HUDEP-2 (cell line): Measurements from ENCODE around the gene FNBP1L.
A peak's percentile ranks its signal among the peaks of the same experiment; 100 is the strongest.
"Not testable (repeated sequence)": the region's sequence is repeated elsewhere in the genome, so short reads cannot be mapped to it uniquely, and the experiment has no call there.

Source experiments
- DNase-seq, 76 experiments: peaks; one replicate each; lab custom pipeline; 2025; ENCODE audit not compliant: unreplicated experiment in 76 of 76; lab: John Stamatoyannopoulos, UW

FNBP1L gene

DNA sequence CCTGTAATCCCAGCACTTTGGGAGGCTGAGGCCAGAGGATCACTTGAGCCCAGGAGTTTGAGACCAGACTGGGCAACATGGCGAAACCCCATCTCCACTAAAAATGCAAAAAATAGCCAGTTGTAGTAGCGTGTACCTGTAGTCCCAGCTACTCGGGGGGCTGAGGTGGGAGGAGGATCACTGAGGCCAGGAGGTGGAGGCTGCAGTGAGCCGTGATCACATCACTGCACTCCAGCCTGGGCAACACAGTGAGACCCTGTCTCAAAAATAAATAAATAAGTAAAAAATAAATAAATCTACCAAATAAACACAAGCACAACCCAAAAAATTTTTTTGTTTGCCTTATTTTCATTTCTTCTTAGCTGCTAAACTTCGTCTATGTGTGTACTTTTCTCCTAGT lies 34.0 kb downstream of the FNBP1L start:
- not testable (repeated sequence) for DNase-seq

DNA sequence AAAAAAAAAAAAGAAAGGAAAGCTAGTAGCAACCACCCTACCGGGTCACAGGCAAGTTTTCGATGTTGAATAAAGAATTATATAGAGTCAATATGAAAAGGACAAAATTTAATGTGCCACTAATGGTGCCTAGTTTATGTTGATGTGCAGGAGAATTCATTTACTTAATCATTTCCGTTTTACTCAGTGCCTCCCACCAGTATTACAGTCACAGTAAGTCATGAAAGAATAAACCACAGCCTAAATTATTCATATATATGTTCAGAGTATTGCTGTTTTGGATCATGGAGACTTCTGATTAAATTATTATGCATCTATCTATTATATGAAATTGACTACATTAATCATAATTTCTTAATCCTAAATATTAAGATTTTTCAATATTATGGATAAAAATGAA lies 35.3 kb downstream of the FNBP1L start:
- DNase-seq = no peak

DNA sequence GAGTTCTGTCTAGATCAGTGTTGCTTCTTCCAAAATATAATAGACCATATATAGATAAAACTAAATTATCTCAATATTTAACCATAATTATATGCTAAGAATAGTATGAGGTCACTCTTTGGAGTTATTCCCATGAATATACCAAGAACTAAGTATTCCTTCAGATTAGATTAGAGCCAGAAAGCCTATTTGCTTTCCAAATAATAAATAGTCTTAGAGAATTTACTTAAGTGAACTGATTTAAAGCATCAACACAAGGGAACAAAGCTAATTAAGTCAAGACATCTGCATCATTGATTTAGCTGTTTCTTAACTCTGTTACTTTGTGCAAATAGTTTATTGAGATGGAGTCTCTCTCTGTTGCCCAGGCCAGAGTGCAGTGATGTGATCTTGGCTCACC lies 35.7 kb downstream of the FNBP1L start:
- no peak for DNase-seq

DNA sequence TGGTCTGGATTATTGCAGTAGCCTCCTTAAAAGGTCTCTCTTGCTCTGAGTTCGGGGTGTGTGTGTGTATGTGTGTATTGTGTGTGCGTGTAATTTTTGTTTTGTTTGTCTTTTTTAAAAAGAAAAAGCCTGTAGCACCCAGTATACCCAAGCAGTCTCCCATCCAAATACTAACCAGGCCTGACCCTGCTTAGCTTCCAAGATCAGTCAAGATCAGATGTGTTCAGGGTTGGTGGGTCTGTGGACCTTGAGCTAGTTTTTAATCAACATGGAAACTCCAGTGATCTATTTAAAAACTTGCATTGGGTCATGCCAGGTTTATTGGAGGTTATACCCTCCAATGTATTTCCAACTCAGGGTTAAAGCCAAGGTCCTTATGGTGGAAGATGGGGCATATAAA lies 40.3 kb downstream of the FNBP1L start:
- no peak for DNase-seq

GRCh38 chr1:93489756-93490155 lies 41.8 kb downstream of the FNBP1L start:
- no peak for DNase-seq

- DNase-seq = no peak
Observed at GRCh38 chr1:93490357-93490756, 42.4 kb downstream of the FNBP1L start.

DNA sequence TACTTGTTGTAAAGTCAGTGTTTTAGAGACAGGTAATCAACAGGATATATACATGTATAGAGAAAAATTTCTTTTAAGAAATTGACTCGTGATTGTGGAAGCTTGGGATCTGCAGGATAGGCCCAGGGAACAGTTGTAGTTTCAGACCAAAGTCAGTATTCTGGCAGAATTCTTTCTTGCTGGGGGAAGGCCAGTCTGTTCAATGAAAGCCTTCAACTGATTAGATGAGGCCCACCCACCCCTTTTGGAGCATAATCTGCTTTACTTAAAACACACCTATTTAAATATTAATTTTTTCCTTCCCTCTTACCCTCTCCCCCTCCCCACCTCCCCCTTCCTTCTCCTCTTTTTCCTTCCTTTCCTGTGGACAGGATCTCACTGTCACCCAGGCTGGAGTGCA lies 48.0 kb downstream of the FNBP1L start:
- DNase-seq = no peak

DNA sequence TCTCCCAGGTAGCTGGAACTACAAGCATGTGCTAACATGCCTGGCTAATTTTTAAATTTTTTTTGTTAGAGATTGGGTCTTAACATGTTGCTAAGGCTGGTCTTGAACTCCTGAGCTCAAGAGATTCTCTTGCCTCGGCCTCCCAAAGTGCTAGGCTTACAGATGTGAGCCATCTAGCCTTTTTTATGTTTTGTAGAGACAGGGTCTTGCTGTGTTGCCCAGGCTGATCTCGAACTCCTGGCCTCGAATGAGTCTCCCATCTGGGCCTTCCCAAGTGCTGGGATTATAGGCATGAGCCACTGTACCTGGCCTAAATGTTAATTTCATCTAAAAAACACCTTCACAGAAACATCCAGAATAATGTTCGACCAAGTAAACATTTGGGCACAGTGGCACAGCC lies 48.6 kb downstream of the FNBP1L start:
- DNase-seq = no peak

- no peak for DNase-seq
Observed at GRCh38 chr1:93499075-93499474, 51.2 kb downstream of the FNBP1L start.

GRCh38 chr1:93499533-93499932 lies 51.6 kb downstream of the FNBP1L start:
- no peak for DNase-seq

DNA sequence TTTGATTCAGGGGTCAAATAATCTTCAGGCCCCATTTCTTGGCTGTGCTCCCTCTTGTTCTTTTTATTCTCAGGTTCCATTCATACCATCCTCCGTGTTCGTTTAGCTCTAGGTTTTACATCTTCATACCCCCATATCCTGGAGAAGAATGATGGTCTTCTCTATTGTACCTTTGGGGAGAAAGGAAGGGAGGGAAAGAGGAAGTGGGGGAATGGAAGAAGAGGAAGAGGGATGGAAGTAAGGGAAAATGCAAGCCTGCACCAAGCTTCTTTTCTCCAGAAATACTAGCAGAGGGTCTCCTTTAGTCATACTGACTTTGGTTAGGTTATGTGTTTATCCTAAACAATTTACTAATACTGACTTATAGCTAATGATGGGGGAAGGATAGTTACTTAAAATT lies 52.4 kb downstream of the FNBP1L start:
- no peak for DNase-seq

DNA sequence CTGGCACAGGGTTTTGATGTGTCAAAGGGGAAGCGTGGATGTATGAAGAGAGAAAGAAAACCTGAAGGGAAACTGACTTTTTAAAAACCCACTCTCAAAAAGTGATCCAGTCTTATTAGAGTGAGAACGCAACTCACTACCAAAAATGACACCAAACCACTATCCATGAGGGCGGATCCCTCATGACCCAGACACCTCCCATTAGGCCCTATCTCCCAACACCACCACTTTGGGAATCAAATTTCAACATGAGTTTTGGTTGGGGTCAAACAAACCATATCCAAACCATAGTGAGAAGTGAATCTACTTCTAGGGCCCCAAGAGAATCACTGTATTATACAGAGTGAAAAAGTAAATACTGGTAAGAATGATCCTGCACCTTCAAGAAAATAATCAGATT lies 53.5 kb downstream of the FNBP1L start:
- no peak for DNase-seq

GRCh38 chr1:93501829-93502369 lies 54.0 kb downstream of the FNBP1L start:
- no peak for DNase-seq

DNA sequence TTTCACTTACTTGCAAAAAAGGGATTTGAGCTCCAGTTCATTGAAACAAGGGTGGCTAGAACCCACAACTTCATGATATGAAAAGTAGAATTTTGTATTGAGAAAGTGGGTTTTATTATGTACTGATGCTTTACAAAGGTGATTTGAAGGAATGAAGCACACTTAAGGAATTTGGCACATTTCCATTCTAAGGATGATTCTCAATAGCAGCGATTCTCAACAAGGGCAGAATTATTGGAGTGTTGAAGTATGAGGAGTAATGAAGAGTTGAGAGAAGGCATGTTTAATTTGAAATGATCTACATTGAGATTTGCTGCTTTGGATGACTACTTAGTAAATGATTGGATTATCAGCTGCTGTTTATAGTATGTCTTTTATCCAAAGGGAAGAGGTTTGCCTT lies 54.7 kb downstream of the FNBP1L start:
- no peak for DNase-seq

DNA sequence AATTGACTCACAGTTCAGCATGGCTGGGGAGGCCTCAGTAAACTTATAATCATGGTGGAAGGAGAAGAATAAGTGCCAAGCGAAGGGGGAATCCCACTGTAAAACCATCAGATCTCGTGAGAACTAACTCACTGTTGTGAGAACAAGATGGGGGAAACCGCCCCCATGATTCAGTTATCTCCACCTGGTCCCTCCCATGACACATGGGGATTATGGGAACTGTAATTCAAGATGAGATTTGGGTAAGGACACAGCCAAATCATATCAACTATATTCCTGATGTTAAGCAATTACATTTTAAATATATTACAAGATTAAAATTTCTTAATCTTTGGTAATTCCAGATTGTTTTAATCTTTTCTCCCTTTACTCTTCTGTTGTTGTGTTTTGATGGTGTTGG lies 55.2 kb downstream of the FNBP1L start:
- DNase-seq = no peak

DNA sequence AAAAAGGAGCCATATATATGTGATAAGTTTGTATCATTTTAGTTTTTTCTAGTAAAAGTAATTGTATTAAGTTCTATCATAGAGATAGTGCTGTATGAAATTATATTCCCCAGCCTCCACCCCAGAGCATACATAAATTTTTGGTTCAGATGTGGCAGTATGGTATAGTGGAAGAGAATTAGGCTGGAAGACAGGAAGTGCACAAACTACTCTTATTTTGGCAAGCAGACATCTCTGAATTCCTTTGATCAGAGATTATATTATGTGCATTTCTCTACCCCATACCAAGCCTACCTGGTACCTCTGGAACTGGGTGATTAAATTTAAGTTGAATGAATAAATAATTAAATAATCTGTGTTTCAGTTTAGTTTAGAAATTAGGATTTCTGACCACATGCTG lies 55.9 kb downstream of the FNBP1L start:
- DNase-seq = no peak

DNA sequence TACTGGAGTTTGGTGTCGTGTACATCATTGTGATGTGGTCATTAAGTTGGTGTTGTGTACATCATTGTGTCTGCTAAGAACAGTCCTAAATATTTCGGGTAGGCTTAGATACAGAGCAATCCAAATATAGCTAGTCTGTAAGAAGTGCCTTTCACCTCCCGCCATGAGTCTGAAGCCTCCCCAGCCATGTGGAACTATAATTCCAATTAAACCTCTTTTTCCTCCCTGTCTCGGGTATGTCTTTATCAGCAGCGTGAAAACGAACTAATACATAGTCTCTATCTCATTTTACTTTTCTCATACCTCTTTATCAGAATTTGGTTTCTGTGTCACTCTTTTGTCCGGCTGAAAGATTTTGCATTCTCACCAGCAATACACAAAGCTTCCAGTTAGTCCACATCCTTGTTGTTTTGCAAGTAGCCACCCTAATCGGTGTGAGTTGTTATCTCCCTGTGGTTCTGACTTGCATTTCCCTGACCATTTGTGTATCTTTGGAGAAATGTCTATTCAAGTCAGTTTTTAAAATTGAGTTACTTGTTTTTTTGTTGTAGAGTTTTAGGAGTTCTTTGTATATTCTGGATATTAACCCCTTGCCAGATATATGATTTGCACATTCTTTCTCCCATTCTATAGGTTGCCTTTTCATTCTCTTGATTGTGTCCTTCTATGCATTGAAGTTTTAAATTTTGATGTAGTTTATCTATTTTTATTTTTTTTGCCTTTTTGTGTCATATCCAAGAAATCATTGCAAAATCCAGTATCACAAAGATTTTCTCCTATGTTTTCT lies 56.5 kb downstream of the FNBP1L start:
- peak in 1 of 76 experiments; percentile 17 for DNase-seq

GRCh38 chr1:93506126-93506525 lies 58.2 kb downstream of the FNBP1L start:
- no peak for DNase-seq

GRCh38 chr1:93516164-93516563 lies 68.2 kb downstream of the FNBP1L start:
- no peak for DNase-seq

GRCh38 chr1:93518516-93518915 lies 70.6 kb downstream of the FNBP1L start:
- no peak for DNase-seq

DNA sequence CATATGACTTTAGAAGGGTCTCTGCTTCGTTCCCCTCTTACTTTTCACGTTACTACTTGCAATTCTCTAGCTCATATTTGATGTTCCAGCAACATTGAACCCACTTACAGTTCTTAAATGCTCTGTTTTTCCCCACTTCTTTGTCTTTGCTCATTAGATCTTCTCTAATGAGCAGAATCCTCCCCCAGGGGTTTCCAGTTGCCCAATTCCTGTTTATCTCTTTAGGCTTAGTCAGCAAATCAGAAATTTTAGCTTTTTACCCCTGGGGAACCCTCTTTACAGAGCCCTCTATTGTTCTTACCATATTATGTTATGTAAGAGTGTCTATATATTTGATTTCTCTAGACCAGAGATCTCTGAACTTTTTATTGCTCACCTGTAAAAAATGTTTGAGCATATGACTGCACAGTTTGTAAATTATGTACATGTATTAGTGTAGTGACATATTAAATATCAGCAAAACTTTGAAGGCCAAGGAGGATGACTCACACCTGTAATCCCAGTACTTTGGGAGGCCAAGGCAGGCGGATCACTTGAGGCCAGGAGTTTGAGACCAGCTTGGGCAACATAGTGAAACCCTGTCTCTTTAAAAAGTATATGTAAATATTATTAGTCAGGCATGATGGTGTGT lies 71.4 kb downstream of the FNBP1L start:
- DNase-seq = no peak

GRCh38 chr1:93521618-93522017 lies 73.7 kb downstream of the FNBP1L start:
- DNase-seq = no peak
